ENCODE measurements around the gene ZCCHC3. TPM values are rescaled to one million over a fixed set of nuclear protein-coding genes. Genes with fewer than 3 reads are reported as not detected.
A peak's percentile ranks its signal among the peaks of the same experiment; 100 is the strongest.

Gene ZCCHC3
- total and polyA plus RNA-seq, 7 donors: 6.0 to 22.1 (median 11.7) TPM

- no peak for DNase-seq
- H3K4me1 ChIP-seq: peaks cover 0 to 17% (median 9%) of the 10 kb centered on the region in 4 donors
- H3K27ac ChIP-seq: no peak overlapping the region
- 56 to 73% methylated on average over 2 of the region's 2 CpGs for whole genome bisulfite sequencing, 2 donors
- peaks cover 0 to 4% (median 0%) of the 10 kb centered on the region in 4 donors for H3K9me3 ChIP-seq
- H3K27me3 ChIP-seq: no peaks in the 10 kb centered on the region
- intact Hi-C loops (cut with DNase I): no loop called here
- H3K4me3 ChIP-seq: no peak overlapping the region
- TF ChIP-seq POLR2AphosphoS5 (IDR thresholded peaks at IDR 0.05) (no peak), POLR2A (IDR thresholded peaks at IDR 0.05) (no peak), CTCF (IDR thresholded peaks at IDR 0.05) (no peak), EP300 (IDR thresholded peaks at IDR 0.05) (no peak)
- peaks cover 0 to 16% (median 2%) of the 10 kb centered on the region in 4 donors for H3K36me3 ChIP-seq
Observed at GRCh38 chr20:341682-342081, 44.3 kb downstream of the ZCCHC3 start.

GRCh38 chr20:343107-343506 is 45.7 kb downstream of the ZCCHC3 start:
- Histone ChIP-seq H3K9me3 (peaks cover 0 to 4% (median 0%) of the 10 kb centered on the region in 4 donors), H3K4me1 (peaks cover 0 to 18% (median 11%) of the 10 kb centered on the region in 4 donors), H3K4me3 (no peak overlapping the region), H3K27me3 (no peaks in the 10 kb centered on the region), H3K27ac (no peak overlapping the region), H3K36me3 (peaks cover 0 to 16% (median 2%) of the 10 kb centered on the region in 4 donors)
- no peak for DNase-seq
- TF ChIP-seq POLR2A (IDR thresholded peaks at IDR 0.05): no peak
- no peak for TF ChIP-seq CTCF (IDR thresholded peaks at IDR 0.05)
- TF ChIP-seq POLR2AphosphoS5 (IDR thresholded peaks at IDR 0.05): no peak
- TF ChIP-seq EP300 (IDR thresholded peaks at IDR 0.05): no peak
- intact Hi-C loops (cut with DNase I): no loop called here

DNA sequence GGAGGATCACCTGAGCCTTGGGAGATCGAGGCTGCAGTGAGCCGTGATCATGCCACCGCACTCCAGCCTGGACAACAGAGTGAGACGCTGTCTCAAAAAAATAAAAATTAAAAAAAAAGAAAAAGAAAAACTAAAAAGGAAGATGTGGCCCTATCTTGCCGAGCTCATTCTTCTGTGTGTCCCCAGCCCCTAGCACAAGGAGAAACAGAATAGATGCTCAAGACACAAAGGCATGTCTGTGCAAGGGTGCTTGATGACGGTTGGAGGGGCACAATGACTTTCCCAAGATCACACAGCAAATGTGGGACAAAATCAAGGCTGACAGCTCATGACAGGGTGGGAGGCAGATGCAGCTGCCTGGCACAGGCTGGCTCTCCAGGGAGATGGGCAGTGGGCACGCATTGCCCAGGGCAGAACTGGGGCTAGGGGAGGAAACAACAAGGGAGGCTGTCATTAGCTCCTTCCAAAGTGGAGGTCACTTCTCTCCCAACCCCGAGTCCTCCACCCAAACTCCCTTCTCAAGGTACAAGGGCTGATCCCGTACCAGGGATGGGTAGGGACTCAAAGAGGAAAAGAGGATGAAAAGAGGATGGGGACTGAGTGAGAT is 48.8 kb downstream of the ZCCHC3 start:
- peak overlapping the region; percentile 94 to 98 (median 96) for H3K27ac ChIP-seq
- TF ChIP-seq EP300 (IDR thresholded peaks at IDR 0.05): no peak
- TF ChIP-seq CTCF (IDR thresholded peaks at IDR 0.05): no peak
- no peak for TF ChIP-seq POLR2A (IDR thresholded peaks at IDR 0.05)
- TF ChIP-seq POLR2AphosphoS5 (IDR thresholded peaks at IDR 0.05): no peak
- H3K4me3 ChIP-seq: peak overlapping the region; percentile 72 to 82 (median 79)
- peaks cover 0 to 4% (median 0%) of the 10 kb centered on the region in 4 donors for H3K9me3 ChIP-seq
- intact Hi-C loops (cut with DNase I): loop anchor here (2.0 to 5.0 kb wide), 4 partner anchors 21 to 196 kb away; partner anchors contain the start of genes CSNK2A1, SOX12 and TBC1D20
- H3K4me1 ChIP-seq: peaks cover 0 to 28% (median 19%) of the 10 kb centered on the region in 4 donors
- H3K27me3 ChIP-seq: no peaks in the 10 kb centered on the region
- H3K36me3 ChIP-seq: peaks cover 0 to 27% (median 2%) of the 10 kb centered on the region in 4 donors
- DNase-seq: no peak
- 80 to 86% methylated on average over 9 of the region's 9 CpGs for WGBS, 2 donors

DNA sequence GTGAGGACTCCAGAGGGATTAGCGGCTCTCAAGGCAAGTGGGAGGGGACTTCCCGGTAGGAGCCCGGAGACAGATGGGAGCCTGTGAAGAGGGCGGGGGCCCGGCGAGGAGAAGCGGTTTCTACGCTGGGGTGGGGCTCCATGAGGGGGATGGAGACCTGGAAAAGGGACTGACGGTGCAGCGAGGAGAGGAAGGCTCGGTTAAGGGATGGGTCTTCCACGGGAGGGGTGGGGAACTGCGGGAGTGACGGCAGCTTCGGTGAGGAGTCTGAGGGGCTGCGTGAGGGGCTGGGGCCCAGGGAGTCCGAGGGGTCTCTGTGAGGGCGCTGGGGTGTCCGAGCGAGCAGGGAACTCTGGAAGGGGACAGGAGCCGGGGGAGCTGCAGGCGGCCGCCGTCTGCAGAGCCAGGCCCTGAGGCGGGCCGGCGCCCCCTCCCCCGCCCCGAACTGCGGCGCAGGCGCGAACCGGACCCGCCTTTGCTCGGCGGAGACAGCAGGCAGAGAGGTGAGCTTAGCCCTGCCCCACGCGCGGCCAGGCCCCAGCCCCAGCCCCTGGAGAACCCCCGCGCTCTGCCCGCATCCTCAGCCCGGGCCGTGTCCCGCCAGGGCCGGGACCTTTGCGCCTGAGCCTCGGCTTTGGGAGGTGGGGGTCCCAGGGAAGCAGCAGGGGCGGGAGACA is 49.4 kb downstream of the ZCCHC3 start, which contains the start of gene NRSN2:
Gene NRSN2, plus strand, starts transcription at position 472 of the 677 bp plus-strand sequence. CDS start 2,533 bp downstream, outside the sequence.
- intact Hi-C loops (cut with DNase I): loop anchor here (2.0 to 5.0 kb wide), 4 partner anchors 22 to 196 kb away; partner anchors contain the start of genes CSNK2A1, SOX12 and TBC1D20
- H3K27ac ChIP-seq: peak within 1 kb of the TSS; percentile 94 to 98 (median 96)
- H3K4me1 ChIP-seq: peaks cover 0 to 28% (median 19%) of the 10 kb centered on the region in 4 donors
- H3K9me3 ChIP-seq: peaks cover 0 to 2% (median 0%) of the 10 kb centered on the region in 4 donors
- H3K36me3 ChIP-seq: peaks cover 0 to 27% (median 2%) of the 10 kb centered on the region in 4 donors
- peak within 1 kb of the TSS; percentile 72 to 82 (median 79) for H3K4me3 ChIP-seq
- TF ChIP-seq POLR2AphosphoS5 (IDR thresholded peaks at IDR 0.05) (peak; percentile 75 to 87 (median 79)), POLR2A (IDR thresholded peaks at IDR 0.05) (peak; percentile 8 to 19), CTCF (IDR thresholded peaks at IDR 0.05) (no peak), EP300 (IDR thresholded peaks at IDR 0.05) (no peak)
- H3K27me3 ChIP-seq: no peaks in the 10 kb centered on the region
- DNase-seq: peak; percentile 85
- 1 to 4% methylated on average over 50 of the region's 50 CpGs for WGBS, 2 donors
